Muscle layer of colon (tissue), 2 donors: Measurements from ENCODE around the gene CATSPERE.
A peak's percentile ranks its signal among the peaks of the same experiment; 100 is the strongest.

Experiments used
- H3K27ac ChIP-seq: one replicate; pipeline ENCODE4 v1.7.0; 2013; ENCODE audit warnings: low read depth, mild to moderate bottlenecking, low read length, moderate library complexity
- H3K27me3 ChIP-seq, 2 donors: one replicate each; pipeline ENCODE4 v1.7.0; 2013; ENCODE audit warnings: low read length in 2 of 2, mild to moderate bottlenecking in 2 of 2; ENCODE audit not compliant: insufficient read depth in 2 of 2, control insufficient read depth in 1 of 2
- H3K36me3 ChIP-seq: one replicate; pipeline ENCODE4 v1.7.0; 2013; ENCODE audit warnings: mild to moderate bottlenecking, low read length; ENCODE audit not compliant: insufficient read depth
- H3K4me1 ChIP-seq: one replicate; pipeline ENCODE4 v1.7.0; 2013; ENCODE audit warnings: mild to moderate bottlenecking, low read length; ENCODE audit not compliant: insufficient read depth
- H3K4me3 ChIP-seq, 2 donors: one replicate each; pipeline ENCODE4 v1.7.0; 2013; ENCODE audit warnings: low read length in 2 of 2, low read depth in 1 of 2, mild to moderate bottlenecking in 1 of 2, moderate library complexity in 1 of 2
- H3K9ac ChIP-seq: one replicate; pipeline ENCODE4 v1.7.0; 2013; ENCODE audit warnings: low read length
- H3K9me3 ChIP-seq: one replicate; pipeline ENCODE4 v1.7.0; 2013; ENCODE audit warnings: mild to moderate bottlenecking, low read length
- donor health status: abdominal sarcoma.
- donor health status: Adenocarcinoma of cecum.

CATSPERE gene

GRCh38 chr1:244639561-244639960, 178.5 kb downstream of the CATSPERE start:
- Histone ChIP-seq H3K4me3 (no peak overlapping the region), H3K36me3 (no peaks in the 10 kb centered on the region), H3K9me3 (no peaks in the 10 kb centered on the region), H3K27me3 (no peaks in the 10 kb centered on the region), H3K27ac (no peak overlapping the region), H3K4me1 (no peaks in the 10 kb centered on the region), H3K9ac (no peak overlapping the region)

DNA sequence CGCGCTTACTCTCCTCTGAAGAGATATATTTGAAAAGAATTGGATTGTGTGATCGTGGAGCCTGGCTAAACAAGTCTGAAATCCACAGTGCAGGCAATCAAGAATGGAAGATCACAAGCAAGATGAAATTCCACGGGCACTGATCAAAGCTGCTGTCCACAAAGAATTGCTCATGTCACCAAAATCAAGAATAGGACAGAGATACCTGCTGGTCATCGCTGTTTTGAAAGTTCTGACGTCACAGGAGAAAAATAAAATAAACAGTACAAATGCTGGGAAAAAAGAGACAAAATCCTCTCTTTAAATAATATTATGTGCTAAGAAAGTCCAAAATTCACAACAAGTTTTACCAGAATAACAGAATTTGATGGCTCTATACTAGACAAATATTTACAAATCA, 179.8 kb downstream of the CATSPERE start:
- Histone ChIP-seq H3K27ac (no peak overlapping the region), H3K9me3 (no peaks in the 10 kb centered on the region), H3K4me3 (no peak overlapping the region), H3K27me3 (no peaks in the 10 kb centered on the region), H3K9ac (no peak overlapping the region), H3K36me3 (no peaks in the 10 kb centered on the region), H3K4me1 (no peaks in the 10 kb centered on the region)

DNA sequence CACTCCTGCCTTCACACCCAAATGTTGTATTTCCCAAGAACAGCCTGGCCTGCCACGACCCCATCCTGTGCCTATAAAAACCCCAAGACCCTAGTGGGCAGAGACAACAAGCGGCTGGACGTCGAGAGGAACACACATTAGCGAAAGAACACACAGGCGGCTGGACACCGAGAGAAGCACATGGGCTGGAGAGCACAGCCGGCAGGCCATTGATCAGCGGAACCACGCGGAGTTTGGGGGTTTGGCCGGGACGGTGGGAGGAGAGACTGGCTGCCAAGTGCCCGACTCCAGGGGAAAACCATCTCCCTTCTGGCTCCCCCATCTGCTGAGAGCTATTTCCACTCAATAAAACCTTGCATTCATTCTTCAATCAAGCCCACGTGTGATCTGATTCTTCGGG, 181.5 kb downstream of the CATSPERE start:
- Histone ChIP-seq H3K9me3 (no peaks in the 10 kb centered on the region), H3K27ac (no peak overlapping the region), H3K27me3 (no peaks in the 10 kb centered on the region), H3K4me1 (no peaks in the 10 kb centered on the region), H3K36me3 (no peaks in the 10 kb centered on the region), H3K4me3 (no peak overlapping the region), H3K9ac (no peak overlapping the region)

GRCh38 chr1:244642988-244643387, 181.9 kb downstream of the CATSPERE start:
- no peak overlapping the region for H3K9ac ChIP-seq
- H3K4me1 ChIP-seq: no peaks in the 10 kb centered on the region
- H3K27me3 ChIP-seq: no peaks in the 10 kb centered on the region
- no peaks in the 10 kb centered on the region for H3K9me3 ChIP-seq
- no peak overlapping the region for H3K4me3 ChIP-seq
- no peak overlapping the region for H3K27ac ChIP-seq
- H3K36me3 ChIP-seq: no peaks in the 10 kb centered on the region

DNA sequence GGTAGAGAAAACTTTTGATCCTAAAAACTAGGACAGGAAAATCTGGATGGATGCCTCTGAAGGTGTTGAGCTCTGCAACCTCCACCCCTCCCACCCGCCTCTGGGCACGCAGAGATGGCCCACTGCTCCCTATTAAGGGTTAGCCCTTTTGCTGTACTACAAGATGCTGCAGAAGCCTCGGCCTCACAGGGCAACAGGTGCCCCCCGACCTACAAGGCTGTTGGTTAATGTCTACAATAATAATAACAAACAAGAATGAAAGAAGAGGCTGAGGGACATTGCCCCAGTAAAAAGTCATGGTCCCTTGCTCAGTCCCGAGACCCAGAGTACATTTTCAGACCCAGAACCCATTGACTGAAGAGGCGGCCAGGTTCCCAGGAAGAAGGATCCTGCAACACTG, 184.3 kb downstream of the CATSPERE start:
- Histone ChIP-seq H3K27me3 (no peaks in the 10 kb centered on the region), H3K4me3 (no peak overlapping the region), H3K9ac (no peak overlapping the region), H3K9me3 (no peaks in the 10 kb centered on the region), H3K4me1 (no peaks in the 10 kb centered on the region), H3K36me3 (no peaks in the 10 kb centered on the region), H3K27ac (no peak overlapping the region)

- no peaks in the 10 kb centered on the region for H3K36me3 ChIP-seq
- no peak overlapping the region for H3K4me3 ChIP-seq
- no peak overlapping the region for H3K9ac ChIP-seq
- no peaks in the 10 kb centered on the region for H3K27me3 ChIP-seq
- no peaks in the 10 kb centered on the region for H3K9me3 ChIP-seq
- no peaks in the 10 kb centered on the region for H3K4me1 ChIP-seq
- no peak overlapping the region for H3K27ac ChIP-seq
These were observed 184.8 kb downstream of the CATSPERE start for GRCh38 chr1:244645890-244646289.

- Histone ChIP-seq H3K4me1 (peaks cover 5% of the 10 kb centered on the region), H3K4me3 (no peak overlapping the region), H3K36me3 (no peaks in the 10 kb centered on the region), H3K9ac (no peak overlapping the region), H3K27me3 (no peaks in the 10 kb centered on the region), H3K9me3 (no peaks in the 10 kb centered on the region), H3K27ac (no peak overlapping the region)
These were observed 186.7 kb downstream of the CATSPERE start for GRCh38 chr1:244647819-244648218.

DNA sequence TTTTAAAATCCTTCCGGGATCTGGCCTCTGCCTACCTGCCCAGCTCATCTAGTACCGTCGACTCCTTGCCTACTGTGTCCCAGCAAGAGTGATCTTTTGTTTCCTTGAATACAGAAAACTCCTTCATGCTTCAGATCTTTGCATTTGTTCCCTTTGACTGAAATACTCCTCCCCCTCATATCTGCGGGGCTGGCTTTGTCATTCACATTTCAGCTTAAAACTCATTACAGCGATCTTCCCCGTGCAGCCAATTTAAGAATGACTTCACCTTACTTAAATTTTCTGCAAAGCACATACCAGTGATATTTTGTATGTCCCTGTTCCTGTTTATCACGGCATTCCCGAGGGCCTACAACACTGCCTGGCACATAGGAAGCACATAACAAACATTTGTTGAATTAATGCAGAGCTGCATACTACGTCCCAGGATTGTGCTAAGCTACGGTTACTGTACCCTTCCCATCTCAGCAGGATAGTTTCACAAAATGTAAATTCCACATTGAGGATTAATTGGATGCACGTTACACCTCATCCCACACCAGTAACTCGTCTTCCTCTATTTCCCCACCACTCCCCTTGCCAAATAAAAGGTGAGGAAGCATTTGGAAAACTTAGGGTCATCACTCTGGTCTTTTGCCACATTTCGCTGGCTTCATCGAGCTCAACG, 191.0 kb downstream of the CATSPERE start:
- Histone ChIP-seq H3K36me3 (no peaks in the 10 kb centered on the region), H3K27ac (peak overlapping the region; percentile 45), H3K4me3 (peak overlapping the region; percentile 45 to 95), H3K27me3 (no peaks in the 10 kb centered on the region), H3K9me3 (no peaks in the 10 kb centered on the region), H3K4me1 (peaks cover 28% of the 10 kb centered on the region), H3K9ac (peak overlapping the region; percentile 79)

GRCh38 chr1:244652623-244653438, 191.8 kb downstream of the CATSPERE start, which contains the start of gene DESI2:
Gene DESI2 (plus strand): TSS chr1:244653126. CDS start chr1:244653314, 188 bp downstream.
- Histone ChIP-seq H3K27ac (peak within 1 kb of the TSS; percentile 92), H3K4me3 (peak within 1 kb of the TSS; percentile 94 to 95), H3K4me1 (peaks cover 30% of the 10 kb centered on the region), H3K27me3 (no peaks in the 10 kb centered on the region), H3K36me3 (no peaks in the 10 kb centered on the region), H3K9me3 (no peaks in the 10 kb centered on the region), H3K9ac (peak within 1 kb of the TSS; percentile 79)

DNA sequence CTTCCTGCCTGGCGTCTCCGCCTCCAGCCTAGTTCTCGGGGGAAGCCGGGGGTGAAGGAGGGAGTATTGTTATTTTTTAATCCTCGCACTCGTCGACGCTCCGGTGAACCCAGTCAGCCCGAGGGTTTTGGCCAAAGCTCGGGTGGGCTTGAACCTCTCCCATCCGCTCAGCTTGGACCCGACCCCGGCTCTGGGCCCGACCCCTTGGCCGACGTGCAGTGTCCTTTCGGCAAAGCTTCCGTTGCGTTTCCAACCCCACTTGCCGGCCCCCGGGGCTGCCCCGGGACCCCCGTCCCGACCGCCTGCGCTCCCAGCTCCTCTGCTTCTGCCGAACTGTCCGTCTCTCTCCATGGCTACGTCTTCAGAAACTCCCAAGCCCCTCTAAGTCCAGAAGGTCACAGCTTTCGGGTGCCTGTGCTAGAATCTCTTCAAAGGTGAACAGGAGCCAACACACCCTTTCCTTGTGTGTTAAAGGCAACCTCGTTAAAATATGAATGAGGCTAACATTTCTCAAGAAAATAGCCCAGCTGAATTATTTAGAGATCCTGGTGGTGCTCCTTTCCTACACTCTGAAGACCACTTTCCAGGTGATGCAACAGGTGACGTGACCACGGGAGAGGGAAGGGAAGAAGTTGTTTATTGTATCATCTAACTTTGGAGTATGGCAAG, 192.5 kb downstream of the CATSPERE start:
- Histone ChIP-seq H3K4me3 (peak overlapping the region; percentile 78 to 94), H3K27ac (peak overlapping the region; percentile 92), H3K9ac (peak overlapping the region; percentile 25), H3K4me1 (peaks cover 38% of the 10 kb centered on the region), H3K9me3 (no peaks in the 10 kb centered on the region), H3K36me3 (no peaks in the 10 kb centered on the region), H3K27me3 (no peaks in the 10 kb centered on the region)
